HG02885 (cell line): ENCODE results near the gene RFT1.

ENCODE experiments used
- ATAC-seq: cut with Tn5 transposase; IDR thresholded peaks from one replicate; pipeline ENCODE4 v1.9.1; 2021; ENCODE audit warnings: mild to moderate bottlenecking; ENCODE audit not compliant: unreplicated experiment, poor library complexity

RFT1 gene

GRCh38 chr3:53100818-53101466, 29.3 kb downstream of the RFT1 start:
- no peak for ATAC-seq

DNA sequence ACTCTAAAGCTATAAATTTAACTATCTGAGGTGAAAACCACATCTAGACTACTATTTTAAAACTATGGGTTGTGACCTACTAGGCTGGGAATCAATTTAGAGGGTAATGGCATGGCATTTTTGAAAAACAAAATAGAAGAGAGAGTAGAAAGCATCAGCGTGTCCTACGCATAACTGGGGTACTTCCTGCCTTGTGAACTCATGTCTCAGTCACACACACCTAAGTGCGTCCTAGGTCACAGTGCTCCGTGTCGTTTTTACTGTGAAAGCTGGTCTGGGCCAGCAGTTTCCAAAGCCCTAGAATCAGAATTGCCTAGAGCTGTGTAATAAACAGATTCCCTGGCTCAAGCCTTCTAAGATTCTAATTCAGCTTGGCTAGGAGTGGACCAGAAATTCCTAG, 32.3 kb downstream of the RFT1 start:
- ATAC-seq: no peak

DNA sequence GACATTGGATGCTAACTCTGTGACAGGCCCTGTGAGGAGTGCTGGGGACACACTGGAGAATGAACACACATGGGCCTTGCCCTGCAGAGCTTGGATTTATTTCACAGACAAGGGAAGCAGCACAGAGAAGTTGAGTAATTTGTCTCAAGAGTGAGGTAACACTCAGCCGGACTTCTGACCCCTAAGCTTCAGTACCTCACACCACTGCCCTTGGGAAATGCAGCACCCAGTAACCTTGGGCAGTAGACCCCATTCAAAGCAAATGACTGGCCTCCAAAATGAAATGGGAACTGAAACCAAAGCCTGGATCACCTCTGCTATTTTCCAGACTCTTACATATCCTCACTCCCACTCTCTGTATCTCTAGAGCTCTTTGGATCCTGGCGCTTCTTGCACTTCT, 37.3 kb downstream of the RFT1 start:
- ATAC-seq: no peak

GRCh38 chr3:53092216-53092615, 38.0 kb downstream of the RFT1 start:
- ATAC-seq: no peak

DNA sequence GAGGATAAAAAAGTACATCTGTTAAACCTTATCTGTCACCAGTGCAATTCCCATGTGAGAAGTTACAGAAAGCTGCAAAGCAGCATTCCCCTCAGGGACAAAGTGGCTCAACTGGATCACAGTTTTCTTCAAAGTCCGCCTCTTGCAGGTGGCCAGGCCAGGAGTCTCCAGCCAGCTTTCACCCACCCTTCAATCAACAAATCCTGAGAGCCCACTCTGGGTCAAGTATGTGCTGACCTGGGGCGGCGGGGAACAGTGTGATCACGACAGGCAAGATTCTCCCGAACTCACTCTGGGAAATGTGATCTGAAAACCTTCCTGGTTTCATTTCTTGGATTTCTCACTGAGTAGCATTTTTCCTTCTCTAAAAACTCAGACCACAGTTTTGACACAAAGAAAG, 39.2 kb downstream of the RFT1 start:
- ATAC-seq: no peak

- ATAC-seq: no peak
Measured at GRCh38 chr3:53089511-53089910, 40.7 kb downstream of the RFT1 start.

GRCh38 chr3:53085476-53085875, 44.8 kb downstream of the RFT1 start:
- ATAC-seq: no peak

DNA sequence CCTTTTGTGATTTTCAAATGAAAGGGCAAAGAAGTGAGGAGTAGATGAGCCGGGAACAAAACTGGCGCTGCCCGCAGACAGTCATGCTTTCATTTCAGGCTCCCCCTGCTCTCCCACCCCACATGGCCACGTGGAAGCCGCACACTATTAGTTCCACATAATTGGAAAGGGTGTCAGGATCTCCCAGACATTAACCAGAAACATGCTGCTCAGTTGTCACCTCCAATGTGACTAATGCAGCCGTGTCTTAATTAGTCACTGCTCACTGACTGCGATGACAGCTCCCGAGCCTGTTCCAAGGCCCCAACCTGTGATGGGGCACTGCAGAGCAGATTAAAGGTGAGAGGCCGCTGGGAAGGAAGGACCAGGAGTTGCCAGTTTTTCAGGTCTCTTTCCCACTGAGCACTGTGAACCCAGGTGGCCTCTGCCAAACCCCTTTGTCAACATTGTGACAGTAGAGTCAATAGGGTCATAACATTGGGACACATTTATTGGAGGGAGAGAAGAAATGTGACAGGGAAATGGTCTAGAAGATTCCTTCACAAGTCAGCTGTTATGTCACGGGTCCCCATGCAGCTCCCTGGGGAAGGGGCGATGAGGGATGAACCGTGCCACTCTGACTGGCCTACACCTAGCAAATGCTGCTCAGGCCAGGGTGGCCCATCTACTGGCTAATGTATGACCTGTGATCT, 45.8 kb downstream of the RFT1 start:
- ATAC-seq: no peak

- ATAC-seq: no peak
Measured at GRCh38 chr3:53083949-53084309, 46.3 kb downstream of the RFT1 start.

DNA sequence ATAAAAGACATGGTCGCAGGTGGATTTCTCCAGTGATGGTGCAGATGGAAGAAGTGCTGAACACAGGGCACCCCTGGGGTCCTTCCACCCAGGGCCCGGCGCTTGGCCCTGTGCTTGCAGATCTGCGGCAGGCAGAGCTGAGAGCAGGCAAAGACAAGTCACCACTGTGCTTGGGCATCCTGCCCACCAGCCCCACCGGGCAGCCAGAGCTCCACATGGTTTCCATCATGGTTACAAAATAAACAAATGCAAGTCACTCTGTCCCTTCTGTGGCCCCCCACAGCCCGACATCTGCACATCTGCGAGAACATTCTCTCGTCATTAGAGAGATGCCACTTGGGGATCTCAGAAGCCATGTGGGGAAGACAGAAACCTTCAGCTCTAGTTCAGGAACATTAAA, 46.7 kb downstream of the RFT1 start:
- no peak for ATAC-seq

GRCh38 chr3:53082736-53083135, 47.5 kb downstream of the RFT1 start:
- ATAC-seq: no peak

DNA sequence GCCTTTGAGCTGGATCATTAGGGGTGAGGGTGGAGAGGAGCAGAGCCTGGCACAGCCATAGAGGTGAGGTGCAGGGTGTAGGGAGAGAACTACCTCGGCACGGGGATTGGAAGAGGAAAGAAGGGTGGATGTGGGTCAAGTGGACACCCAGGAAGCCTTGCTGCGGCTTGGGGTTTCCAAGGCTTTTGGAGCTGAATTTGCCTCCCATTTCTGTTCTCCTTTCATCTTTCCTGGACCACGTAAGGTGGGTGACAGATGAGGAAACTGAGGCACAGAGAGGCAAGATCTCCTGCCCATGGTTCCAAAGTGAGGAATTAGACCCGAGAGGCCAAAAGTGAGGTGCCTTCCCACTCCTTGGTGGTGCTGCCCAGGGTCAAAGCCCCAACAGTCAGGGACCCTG, 48.9 kb downstream of the RFT1 start:
- no peak for ATAC-seq

GRCh38 chr3:53080612-53081205, 49.5 kb downstream of the RFT1 start:
- no peak for ATAC-seq

GRCh38 chr3:53079791-53080555, 50.3 kb downstream of the RFT1 start:
- ATAC-seq: no peak

DNA sequence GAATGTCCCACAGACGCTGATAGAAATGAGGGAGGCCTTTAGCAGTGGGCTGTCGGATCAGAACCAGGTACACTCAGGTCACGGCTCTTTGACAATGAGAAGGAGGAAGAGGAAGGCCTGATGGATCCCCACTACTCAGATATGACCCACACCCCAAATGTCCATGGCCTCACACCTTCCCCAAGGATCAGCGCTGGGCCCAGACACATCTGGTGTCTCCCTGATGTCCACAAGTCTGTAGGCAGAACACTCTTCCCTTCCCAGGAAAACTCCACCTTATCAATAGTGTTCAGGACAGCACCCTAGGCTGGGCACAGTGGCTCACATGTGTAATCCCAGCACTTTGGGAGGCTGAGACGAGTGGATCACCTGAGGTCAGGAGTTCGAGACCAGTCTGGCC, 51.1 kb downstream of the RFT1 start:
- ATAC-seq: no peak

DNA sequence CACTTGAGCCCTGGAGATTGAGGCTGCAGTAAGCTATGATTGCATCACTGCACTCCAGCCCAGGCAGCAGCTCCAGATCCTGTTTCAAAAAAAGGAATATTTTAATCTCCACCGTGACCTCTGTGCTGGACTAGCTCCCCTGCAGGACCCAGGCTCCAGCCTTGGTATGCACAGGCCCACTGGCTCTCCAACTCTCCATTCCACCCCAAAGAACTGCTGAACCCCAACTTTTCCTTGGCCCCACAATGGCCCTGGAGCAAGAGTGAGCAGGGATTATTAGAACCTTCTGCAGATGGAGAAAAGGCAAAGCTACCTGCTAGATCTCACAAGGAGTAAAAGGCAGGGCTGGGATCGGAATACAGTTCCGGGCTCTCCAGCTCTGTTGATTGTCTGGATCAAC, 51.6 kb downstream of the RFT1 start:
- no peak for ATAC-seq

GRCh38 chr3:53077476-53078220, 52.6 kb downstream of the RFT1 start:
- no peak for ATAC-seq

DNA sequence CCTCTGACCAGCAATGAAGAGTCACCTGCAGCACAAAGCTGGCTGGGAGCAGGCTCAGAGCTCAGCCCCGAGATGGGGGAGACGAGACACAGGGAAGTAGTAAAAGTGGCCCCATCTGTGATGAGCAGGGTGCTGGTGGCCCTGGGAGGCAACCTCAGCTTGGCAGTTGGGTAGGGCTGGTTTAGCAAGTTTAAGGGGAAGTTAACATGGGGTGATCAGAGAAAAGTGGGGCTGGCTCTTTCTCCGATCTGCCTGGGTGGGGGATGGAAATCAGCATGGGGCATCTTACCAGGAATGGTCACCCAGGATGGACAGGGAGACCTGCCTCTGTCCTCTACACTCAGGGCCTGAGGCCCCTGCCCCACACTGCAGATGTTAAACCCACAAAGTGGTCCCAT, 54.5 kb downstream of the RFT1 start:
- ATAC-seq: no peak

DNA sequence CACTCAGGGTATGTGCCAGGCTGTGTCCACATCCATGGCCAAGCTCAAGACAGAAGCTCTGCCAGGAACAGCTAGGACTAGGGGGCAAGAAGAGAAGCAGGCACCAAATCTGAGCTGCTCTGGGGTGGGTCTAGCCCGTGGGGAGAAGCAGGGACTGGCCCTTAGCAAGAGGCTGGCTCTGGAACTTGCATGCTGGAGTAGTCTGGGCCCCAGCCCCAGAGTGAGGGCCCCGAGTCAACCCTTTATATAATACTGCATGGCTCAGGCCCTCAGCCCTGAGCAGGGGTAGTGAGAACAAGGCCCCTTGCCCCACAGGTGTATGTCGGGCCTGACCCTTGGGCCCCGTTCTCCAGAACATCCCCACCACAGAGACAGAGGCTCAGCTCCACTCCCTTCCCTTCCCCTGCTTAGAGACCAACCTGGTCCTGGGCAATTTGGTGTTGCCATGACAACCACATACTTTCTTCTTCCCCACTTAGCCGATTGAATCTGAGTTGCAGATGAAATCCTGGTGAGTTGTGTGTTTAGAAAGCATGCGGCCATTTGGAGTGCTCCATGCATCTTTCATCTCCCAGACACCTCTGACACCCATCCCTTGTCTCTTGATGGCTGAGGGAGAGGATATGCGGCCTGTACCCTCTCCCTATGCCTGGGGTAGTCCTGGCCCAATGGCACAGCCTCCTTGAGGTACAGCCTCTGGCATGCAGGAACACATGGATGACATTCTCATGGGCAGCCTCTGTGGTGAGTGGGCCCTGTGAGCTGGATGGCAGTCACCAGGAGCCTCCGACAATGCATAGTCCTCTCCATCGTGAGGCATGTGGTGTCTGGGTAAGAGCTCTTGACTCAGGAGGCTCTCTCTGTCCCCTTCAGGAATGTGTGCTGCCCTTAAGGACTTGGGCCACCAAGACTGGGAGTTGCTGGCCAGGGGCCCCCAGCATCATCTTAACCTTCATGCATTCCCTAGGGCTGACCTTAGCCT, 55.2 kb downstream of the RFT1 start:
- no peak for ATAC-seq

DNA sequence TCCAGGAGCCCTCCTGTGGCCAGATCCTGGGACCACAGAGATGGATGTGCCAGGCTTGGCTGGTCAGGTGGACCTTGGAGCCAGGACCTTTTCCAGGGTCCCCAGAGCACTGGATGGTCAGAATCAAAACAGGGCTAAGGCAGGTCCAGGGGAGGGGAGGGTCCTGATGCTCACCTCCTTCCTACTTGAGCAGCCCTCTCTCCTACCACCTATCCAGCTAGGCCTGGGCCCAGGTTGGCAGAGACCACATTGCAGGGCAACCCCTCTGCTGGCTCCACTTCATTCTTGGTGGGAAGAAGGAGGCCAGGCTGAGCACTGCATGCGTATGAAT, 55.9 kb downstream of the RFT1 start:
- no peak for ATAC-seq
